H4 (cell line): ENCODE results near the gene AIF1L. TPM values are rescaled to one million over a fixed set of nuclear protein-coding genes. Genes with fewer than 3 reads are reported as not detected.

Source experiments
- DNase-seq: peaks from one replicate; pipeline ENCODE4 v3.0.0-alpha.2; 2015; ENCODE audit warnings: low spot score
- total RNA-seq: library from RNA; depleted of rRNA; stranded (reverse); fragments of >200 nt; shearing (Covaris generic); gene quantifications from 2 replicates; pipeline ENCODE4 v1.2.3, GENCODE V29; 2014; rRNA removed

Gene AIF1L
- total RNA-seq, 1 experiment from 2014 or later, result 3.3 TPM

DNA sequence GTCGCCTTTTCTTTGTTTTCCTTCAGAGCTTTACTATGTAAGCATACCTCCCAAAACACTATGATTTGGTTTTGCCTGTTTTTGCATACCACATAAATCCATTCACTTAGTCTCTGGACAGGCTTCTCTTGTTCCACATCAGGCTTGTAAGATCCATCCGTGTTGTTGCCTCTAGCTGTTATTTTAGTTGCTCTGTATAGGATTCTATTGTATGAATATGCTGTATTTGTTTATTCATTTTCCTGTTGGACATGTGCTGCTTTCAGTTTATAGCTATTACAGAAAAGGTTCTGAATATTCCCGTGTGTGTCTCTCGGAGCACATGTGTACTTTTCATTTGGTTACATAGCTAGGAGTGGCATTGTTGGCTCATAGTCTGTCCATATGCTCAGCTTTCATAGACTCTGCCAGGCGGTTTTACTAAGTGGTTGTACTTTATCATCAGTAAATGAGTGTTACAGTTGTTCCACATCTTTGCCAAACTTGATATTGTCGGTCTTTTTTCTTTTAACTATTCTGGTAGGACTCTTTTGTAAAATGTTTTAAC lies 70.9 kb downstream of the AIF1L start:
- DNase-seq, result no peak

DNA sequence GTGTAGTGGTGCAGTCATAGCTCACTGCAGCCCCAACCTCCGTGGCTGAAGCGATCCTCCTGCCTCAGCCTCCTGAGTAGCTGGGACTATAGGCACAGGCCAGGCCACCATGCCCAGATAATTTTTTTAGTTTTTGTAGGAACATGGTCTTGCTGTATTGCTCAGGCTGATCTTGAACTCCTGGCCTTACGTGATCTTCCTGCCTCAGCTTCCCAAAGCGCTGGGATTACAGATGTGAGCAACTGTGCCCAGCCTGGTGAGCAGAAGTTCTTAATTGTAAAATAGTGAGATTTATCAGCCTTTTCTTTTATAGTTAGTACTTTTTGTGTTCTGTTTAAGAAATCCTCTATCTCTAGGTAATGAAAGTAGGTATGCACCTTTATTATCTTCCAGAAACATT lies 71.6 kb downstream of the AIF1L start:
- no peak for DNase-seq

DNA sequence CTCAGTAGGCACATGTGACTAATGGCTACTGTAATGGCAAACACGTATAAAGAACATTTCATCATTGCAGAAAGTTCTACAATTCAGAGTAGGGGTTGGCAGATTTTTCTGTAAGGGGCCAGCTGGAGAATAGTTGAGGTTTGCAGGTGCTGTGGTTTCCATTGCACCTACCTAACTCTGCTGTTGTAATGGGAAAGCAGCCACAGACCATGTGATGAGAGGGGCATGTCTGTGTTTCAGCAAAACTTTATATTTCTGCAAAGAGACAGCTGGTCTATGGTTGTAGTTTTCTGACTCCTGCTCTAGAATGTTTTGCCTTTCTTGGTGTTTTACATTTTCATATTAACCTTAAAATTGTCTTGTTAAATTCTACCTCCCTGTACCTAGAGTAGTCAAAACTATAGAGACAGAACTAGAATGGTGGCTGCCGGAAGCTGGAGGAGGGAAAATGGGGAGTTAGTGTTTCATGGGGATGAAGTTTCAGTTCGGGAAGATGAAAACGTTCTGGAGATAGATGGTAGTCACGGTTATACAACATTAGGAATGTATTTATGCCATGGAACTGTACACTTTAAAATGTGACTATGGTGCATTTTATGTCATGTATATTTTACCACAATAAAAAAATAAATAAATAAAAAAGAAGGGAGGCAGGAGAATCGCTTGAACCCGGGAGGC lies 73.4 kb downstream of the AIF1L start:
- DNase-seq, result no peak

Other genes starting within 250 kb of the AIF1L start
- not detected in 2 replicates for gene QRFP, start 199.7 kb upstream of the AIF1L start, total RNA-seq
- 5.3 and 7.5 TPM in 2 replicates for gene FIBCD1, start 157.3 kb upstream of the AIF1L start, total RNA-seq
- gene LAMC3, start 87.4 kb upstream of the AIF1L start, total RNA-seq, result 0.49 and 0.60 TPM in 2 replicates
- gene NUP214, start 29.1 kb downstream of the AIF1L start, total RNA-seq, result 10.5 and 15.6 TPM in 2 replicates
- 0.29 and 0.87 TPM in 2 replicates for gene FAM78A, start 180.0 kb downstream of the AIF1L start, total RNA-seq
- 0.19 TPM in 1 of 2 replicates, not detected in the other for gene PLPP7, start 193.2 kb downstream of the AIF1L start, total RNA-seq